Measurements from ENCODE around the gene DIAPH3. TPM values are rescaled to one million over a fixed set of nuclear protein-coding genes. Genes with fewer than 3 reads are reported as not detected.

Gene DIAPH3
- polyA plus RNA-seq, 2 of the 4 experiments (the other 2 are of a cell fraction) = 10.8 to 13.6 TPM

DNA sequence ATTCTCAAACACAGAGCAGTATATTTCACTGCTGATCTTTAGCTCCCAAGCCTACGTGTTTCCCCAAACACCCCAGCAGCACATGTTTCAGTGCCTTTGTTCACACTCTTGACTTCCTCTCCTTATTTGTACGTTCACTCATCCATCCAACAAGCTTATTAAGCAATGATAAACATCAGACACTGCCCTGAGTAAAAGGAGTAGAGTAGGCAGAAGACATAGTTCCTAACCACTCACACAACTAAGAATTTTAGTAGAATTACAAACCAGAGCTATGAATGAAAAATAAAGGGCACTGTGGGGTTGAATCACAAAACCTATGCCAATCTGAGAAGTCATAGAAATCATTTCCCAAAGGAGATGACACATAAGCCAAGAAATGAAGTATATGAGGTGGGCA is 213.5 kb downstream of the DIAPH3 start (continued):
- TF ChIP-seq, protein P1, sequence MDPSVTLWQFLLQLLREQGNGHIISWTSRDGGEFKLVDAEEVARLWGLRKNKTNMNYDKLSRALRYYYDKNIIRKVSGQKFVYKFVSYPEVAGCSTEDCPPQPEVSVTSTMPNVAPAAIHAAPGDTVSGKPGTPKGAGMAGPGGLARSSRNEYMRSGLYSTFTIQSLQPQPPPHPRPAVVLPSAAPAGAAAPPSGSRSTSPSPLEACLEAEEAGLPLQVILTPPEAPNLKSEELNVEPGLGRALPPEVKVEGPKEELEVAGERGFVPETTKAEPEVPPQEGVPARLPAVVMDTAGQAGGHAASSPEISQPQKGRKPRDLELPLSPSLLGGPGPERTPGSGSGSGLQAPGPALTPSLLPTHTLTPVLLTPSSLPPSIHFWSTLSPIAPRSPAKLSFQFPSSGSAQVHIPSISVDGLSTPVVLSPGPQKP (IDR thresholded peaks at IDR 0.05; ENCODE audit: low read depth, low read length) = no peak
- no peak for TF ChIP-seq HOXA7 (CRISPR knock-in tag; IDR thresholded peaks at IDR 0.05)

DNA sequence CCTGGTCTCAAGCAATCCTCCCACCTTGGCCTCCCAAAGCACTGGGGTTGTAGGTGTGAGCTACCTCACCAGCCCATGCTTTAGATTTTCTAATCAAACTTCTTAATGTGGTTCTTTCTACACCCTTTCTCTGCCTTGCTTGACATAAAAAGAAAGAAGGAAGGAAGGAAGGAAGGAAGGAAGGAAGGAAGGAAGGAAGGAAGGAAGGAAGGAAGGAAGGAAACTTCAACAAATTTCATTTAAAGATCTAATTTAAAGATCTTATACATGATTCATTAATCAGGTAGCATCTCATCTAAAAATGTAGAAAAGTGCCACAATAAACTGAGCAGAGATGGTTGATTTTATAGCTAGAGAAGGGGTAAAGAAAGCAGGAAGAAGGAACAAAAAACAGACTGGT is 215.0 kb downstream of the DIAPH3 start:
- Histone ChIP-seq H3K27ac (no peak overlapping the region), H3K4me2 (no peak overlapping the region), H3K4me1 (no peaks in the 10 kb centered on the region), H3K9me3 (no peaks in the 10 kb centered on the region), H3K4me3 (no peak overlapping the region)
- TF ChIP-seq HDAC2 (IDR thresholded peaks at IDR 0.05) (no peak), RFX5 (IDR thresholded peaks at IDR 0.05) (no peak)
- DNase-seq (ENCODE audit: low read depth in 1 of 2, low spot score in 1 of 2) = no peak
- ChIA-PET POLR2A (no interaction called here), CTCF (no interaction called here)
- FAIRE-seq = no peak
- ATAC-seq = no peak

DNA sequence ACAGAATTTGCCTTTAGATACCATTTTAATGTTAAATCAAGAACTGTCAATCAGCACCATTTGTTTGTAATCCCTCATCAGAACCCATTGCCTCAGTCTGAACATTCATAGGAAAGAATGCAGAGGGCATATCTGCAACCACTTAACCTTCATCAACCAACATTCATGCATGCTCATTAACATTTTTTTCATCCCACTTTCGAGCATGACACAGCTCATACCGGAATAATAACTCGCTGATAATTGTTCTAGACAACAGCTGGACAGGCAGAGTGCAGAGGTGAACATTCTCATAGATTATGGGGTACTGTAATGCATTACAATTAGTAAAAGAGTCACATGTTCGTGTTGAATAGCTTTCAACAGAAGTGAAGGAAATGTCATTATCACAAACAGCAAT is 216.8 kb downstream of the DIAPH3 start:
- no peak overlapping the region for H3K4me2 ChIP-seq
- no peaks in the 10 kb centered on the region for H3K4me1 ChIP-seq
- H3K27ac ChIP-seq = no peak overlapping the region
- WGBS (ENCODE audit: missing lambda C conversion rate) = 86% methylated on average over 4 of the region's 4 CpGs
- DNase-seq (ENCODE audit: low read depth in 1 of 2, low spot score in 1 of 2) (no peak), FAIRE-seq (no peak), ATAC-seq (no peak)
- TF ChIP-seq, protein P1 (IDR thresholded peaks at IDR 0.05; ENCODE audit: low read depth, low read length) = no peak
- TF ChIP-seq, protein P2, sequence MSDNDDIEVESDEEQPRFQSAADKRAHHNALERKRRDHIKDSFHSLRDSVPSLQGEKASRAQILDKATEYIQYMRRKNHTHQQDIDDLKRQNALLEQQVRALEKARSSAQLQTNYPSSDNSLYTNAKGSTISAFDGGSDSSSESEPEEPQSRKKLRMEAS (IDR thresholded peaks at IDR 0.05) = no peak
- TF ChIP-seq KDM5A (IDR thresholded peaks at IDR 0.05) (no peak), GATA3 (IDR thresholded peaks at IDR 0.05; ENCODE audit: borderline replicate concordance) (no peak), NR3C1 (IDR thresholded peaks at IDR 0.05) (no peak), PHF8 (IDR thresholded peaks at IDR 0.05; ENCODE audit: borderline replicate concordance, low read depth) (no peak), CHD2 (IDR thresholded peaks at IDR 0.05; ENCODE audit: low read length, partially characterized antibody) (no peak), ZFP36 (IDR thresholded peaks at IDR 0.05; ENCODE audit: borderline replicate concordance, partially characterized antibody) (no peak), JUN (IDR thresholded peaks at IDR 0.05) (no peak), ZC3H11A (IDR thresholded peaks at IDR 0.05) (no peak), HOXB13 (CRISPR knock-in tag; IDR thresholded peaks at IDR 0.05; ENCODE audit: low read depth) (no peak), FOSB (CRISPR knock-in tag; IDR thresholded peaks at IDR 0.05) (no peak), ZSCAN20 (CRISPR knock-in tag; IDR thresholded peaks at IDR 0.05) (no peak), CBX8 (IDR thresholded peaks at IDR 0.05) (no peak), RNF2 (IDR thresholded peaks at IDR 0.05; ENCODE audit: borderline replicate concordance, low read depth) (no peak)
- TF ChIP-seq, protein P3, sequence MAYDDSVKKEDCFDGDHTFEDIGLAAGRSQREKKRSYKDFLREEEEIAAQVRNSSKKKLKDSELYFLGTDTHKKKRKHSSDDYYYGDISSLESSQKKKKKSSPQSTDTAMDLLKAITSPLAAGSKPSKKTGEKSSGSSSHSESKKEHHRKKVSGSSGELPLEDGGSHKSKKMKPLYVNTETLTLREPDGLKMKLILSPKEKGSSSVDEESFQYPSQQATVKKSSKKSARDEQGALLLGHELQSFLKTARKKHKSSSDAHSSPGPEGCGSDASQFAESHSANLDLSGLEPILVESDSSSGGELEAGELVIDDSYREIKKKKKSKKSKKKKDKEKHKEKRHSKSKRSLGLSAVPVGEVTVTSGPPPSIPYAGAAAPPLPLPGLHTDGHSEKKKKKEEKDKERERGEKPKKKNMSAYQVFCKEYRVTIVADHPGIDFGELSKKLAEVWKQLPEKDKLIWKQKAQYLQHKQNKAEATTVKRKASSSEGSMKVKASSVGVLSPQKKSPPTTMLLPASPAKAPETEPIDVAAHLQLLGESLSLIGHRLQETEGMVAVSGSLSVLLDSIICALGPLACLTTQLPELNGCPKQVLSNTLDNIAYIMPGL (CRISPR knock-in tag; IDR thresholded peaks at IDR 0.05; ENCODE audit: borderline replicate concordance) = no peak
- TF ChIP-seq, protein P4, sequence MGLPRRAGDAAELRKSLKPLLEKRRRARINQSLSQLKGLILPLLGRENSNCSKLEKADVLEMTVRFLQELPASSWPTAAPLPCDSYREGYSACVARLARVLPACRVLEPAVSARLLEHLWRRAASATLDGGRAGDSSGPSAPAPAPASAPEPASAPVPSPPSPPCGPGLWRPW (IDR thresholded peaks at IDR 0.05) = no peak
- no peak overlapping the region for H3K4me3 ChIP-seq
- POLR2A ChIA-PET = no interaction called here
- CTCF ChIA-PET = no interaction called here
- no peaks in the 10 kb centered on the region for H3K9me3 ChIP-seq
